Activated T-helper 1 cell treated with Interleukin-2 at 50 U/mL for 16 hours (primary cell): ENCODE measurements around the gene GLDC.
"Not testable (repeated sequence)": the region's sequence is repeated elsewhere in the genome, so short reads cannot be mapped to it uniquely, and the experiment has no call there.

Experiments used
- DNase-seq: peaks from one replicate; pipeline ENCODE4 v3.0.0-alpha.2; 2020; ENCODE audit warnings: low read depth

The GLDC gene

GRCh38 chr9:6565312-6565711 lies 80.2 kb downstream of the GLDC start:
- no peak for DNase-seq

GRCh38 chr9:6564868-6565267 lies 80.7 kb downstream of the GLDC start:
- no peak for DNase-seq

GRCh38 chr9:6564360-6564759 lies 81.2 kb downstream of the GLDC start:
- no peak for DNase-seq

GRCh38 chr9:6562871-6563430 lies 82.6 kb downstream of the GLDC start:
- DNase-seq = no peak

GRCh38 chr9:6562201-6562600 lies 83.3 kb downstream of the GLDC start:
- DNase-seq = no peak

GRCh38 chr9:6557883-6558616 lies 87.5 kb downstream of the GLDC start:
- no peak for DNase-seq

GRCh38 chr9:6553866-6554265 lies 91.7 kb downstream of the GLDC start:
- no peak for DNase-seq

GRCh38 chr9:6552498-6553121 lies 92.9 kb downstream of the GLDC start:
- no peak for DNase-seq

GRCh38 chr9:6552033-6552432 lies 93.5 kb downstream of the GLDC start:
- no peak for DNase-seq

- no peak for DNase-seq
Measured at GRCh38 chr9:6551136-6551535, 94.4 kb downstream of the GLDC start.

- no peak for DNase-seq
Measured at GRCh38 chr9:6549106-6549800, 96.3 kb downstream of the GLDC start.

- DNase-seq = no peak
Measured at GRCh38 chr9:6545017-6545691, 100.4 kb downstream of the GLDC start.

- no peak for DNase-seq
Measured at GRCh38 chr9:6543204-6543603, 102.3 kb downstream of the GLDC start.

- not testable (repeated sequence) for DNase-seq
Measured at GRCh38 chr9:6542617-6543016, 102.9 kb downstream of the GLDC start.

GRCh38 chr9:6538666-6539071 lies 106.9 kb downstream of the GLDC start:
- DNase-seq = no peak

- no peak for DNase-seq
Measured at GRCh38 chr9:6535594-6535993, 109.9 kb downstream of the GLDC start.

GRCh38 chr9:6525326-6526045 lies 120.0 kb downstream of the GLDC start:
- no peak for DNase-seq

GRCh38 chr9:6522263-6522662 lies 123.3 kb downstream of the GLDC start:
- DNase-seq = no peak

- no peak for DNase-seq
Measured at GRCh38 chr9:6512085-6512657, 133.4 kb downstream of the GLDC start.

GRCh38 chr9:6506571-6506970 lies 139.0 kb downstream of the GLDC start:
- DNase-seq = no peak

GRCh38 chr9:6502399-6502798 lies 143.1 kb downstream of the GLDC start:
- no peak for DNase-seq
